GM10266 (cell line): ENCODE data around the gene ZBED2.

Experiments
- DNase-seq: peaks from one replicate; pipeline ENCODE4 v3.0.0; 2012; ENCODE audit errors: extremely low spot score
- TF ChIP-seq, protein P1 (sequence below): IDR thresholded peaks from 2 replicates; pipeline ENCODE4 v1.5.1; 2012; ENCODE audit warnings: mild to moderate bottlenecking, low read depth; ENCODE audit not compliant: control insufficient read depth, insufficient read depth; ENCODE audit errors: missing control alignments

Gene ZBED2

DNA sequence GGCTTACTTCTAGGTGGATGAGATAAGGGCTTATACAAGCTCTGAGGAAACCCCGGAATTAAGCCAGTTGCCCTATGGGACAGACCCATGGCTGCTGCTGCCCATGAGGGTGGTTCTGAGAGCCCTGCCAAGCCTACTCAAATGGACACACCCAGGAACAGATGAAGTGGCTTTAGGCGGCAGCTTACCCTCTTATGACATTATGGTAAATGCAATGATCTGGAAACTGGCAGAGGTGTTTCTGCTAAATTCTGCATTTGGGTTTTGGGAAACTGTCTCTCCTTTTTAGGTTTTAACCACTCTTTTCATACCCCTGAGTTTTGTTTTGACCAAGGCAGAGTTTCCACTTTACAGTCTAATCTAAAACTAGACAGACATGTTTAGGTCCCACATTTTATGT is 9.0 kb upstream of the ZBED2 start:
- DNase-seq: no peak

DNA sequence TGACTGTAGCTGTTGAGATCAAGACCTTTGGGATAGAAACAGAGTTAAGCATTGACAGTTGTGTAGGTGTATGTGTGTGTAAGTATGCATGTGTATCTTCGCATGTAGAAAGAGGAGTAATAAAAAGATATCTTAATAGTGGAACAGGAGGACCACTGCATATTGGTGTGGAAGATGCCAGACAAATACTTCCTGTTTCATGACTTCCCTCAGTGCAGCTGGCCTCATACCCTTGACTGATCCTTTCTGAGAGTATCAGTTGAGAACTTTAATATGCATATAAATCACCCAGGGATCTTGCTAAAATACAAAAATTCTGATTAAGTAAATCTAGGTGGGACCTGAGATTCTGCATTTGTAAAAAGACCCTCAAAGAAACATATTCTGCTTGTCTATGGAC is 8.5 kb upstream of the ZBED2 start:
- no peak for DNase-seq
- TF ChIP-seq, protein P1, sequence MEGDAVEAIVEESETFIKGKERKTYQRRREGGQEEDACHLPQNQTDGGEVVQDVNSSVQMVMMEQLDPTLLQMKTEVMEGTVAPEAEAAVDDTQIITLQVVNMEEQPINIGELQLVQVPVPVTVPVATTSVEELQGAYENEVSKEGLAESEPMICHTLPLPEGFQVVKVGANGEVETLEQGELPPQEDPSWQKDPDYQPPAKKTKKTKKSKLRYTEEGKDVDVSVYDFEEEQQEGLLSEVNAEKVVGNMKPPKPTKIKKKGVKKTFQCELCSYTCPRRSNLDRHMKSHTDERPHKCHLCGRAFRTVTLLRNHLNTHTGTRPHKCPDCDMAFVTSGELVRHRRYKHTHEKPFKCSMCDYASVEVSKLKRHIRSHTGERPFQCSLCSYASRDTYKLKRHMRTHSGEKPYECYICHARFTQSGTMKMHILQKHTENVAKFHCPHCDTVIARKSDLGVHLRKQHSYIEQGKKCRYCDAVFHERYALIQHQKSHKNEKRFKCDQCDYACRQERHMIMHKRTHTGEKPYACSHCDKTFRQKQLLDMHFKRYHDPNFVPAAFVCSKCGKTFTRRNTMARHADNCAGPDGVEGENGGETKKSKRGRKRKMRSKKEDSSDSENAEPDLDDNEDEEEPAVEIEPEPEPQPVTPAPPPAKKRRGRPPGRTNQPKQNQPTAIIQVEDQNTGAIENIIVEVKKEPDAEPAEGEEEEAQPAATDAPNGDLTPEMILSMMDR: no peak

More for the DNA sequence above, 9.0 kb upstream of the ZBED2 start:
- TF ChIP-seq, protein P1: no peak

DNA sequence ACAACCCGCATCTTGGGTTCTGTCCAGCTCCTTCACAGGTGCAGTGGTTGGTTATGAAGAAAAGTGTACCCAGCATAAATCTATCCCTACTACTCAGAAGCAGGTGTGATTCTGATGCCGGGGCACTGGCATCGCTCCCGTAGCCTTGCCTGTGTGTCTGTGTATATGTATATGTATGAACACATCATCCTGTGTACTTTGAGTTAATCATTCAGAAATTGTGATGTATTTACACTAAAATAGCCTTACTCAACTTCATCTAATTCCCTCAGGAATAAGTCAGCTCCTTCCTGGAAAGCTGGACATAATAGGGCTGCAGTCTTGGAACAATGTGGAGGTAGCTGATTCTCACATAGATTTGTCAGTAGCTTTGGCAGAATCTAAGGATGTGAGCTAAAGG is 6.7 kb upstream of the ZBED2 start:
- TF ChIP-seq, protein P1: no peak
- DNase-seq: no peak

DNA sequence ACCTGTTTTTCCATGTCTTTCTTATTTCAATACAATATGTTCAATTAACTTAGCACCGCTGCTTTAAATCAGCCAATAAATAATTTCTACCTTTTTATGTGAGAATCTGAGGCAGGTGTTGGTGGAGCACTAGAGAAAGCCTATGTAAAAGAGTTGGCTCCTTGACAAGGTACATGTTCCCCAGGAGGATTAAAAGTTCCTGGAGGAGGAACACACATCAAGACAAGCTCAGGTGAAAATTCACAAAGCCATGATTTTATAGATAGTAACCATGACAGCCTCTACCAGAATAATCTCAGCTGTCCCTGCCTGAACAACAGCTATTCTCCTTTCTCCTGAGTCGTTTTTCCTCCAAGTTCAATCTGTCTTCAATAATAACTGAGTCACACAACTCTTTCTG is 3.4 kb upstream of the ZBED2 start:
- no peak for DNase-seq
- TF ChIP-seq, protein P1: no peak

DNA sequence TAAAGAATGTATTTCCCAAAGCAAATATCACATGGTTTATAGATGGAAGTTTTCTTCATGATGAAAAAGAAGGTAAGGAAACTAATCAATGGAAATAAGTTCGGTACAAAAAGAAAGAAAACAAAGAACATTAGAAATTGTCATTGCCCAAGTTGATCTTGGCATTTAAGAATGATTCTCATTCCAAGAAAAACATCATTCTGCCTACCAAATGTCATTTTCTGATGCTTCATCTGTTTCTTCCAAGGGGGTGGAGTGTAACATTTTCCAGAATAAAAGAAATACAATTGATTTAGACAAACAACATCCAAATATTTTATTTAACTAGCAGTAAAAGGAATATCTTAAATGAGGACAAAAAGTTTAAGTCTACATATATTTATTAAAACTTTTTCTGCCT is 3.0 kb upstream of the ZBED2 start:
- DNase-seq: no peak
- TF ChIP-seq, protein P1: no peak

GRCh38 chr3:111596328-111596727 is 1.2 kb upstream of the ZBED2 start:
- no peak for DNase-seq
- TF ChIP-seq, protein P1: no peak

DNA sequence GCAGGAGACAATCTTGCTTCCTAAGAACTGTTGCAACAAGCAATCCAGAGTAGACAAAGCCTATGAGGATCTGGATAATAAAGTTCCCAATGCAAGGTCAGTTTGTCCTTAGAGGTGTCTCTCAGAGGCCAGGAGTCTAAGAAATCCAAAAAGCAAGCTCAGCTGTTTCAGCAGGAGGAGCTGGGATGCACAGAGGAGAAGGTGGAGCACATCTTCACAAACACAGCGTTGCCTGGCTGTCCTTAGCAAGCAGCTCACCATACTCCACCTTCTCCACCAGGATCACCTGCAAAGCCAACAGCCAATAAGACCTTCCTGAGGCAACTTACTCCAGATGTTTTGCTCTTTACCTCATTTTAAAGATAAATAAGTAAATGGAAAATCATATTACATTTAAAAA is 365 bp downstream of the ZBED2 start:
- no peak for DNase-seq
- TF ChIP-seq, protein P1: no peak

- DNase-seq: peak; percentile 16
- TF ChIP-seq, protein P1: no peak
These were observed 941 bp downstream of the ZBED2 start for GRCh38 chr3:111594205-111594604.
